Measurements from ENCODE around the gene DLGAP1. TPM values are rescaled to one million over a fixed set of nuclear protein-coding genes. Genes with fewer than 3 reads are reported as not detected.

Gene DLGAP1
- total RNA-seq, 1 experiment from 2014 or later: 0.39 TPM

DNA sequence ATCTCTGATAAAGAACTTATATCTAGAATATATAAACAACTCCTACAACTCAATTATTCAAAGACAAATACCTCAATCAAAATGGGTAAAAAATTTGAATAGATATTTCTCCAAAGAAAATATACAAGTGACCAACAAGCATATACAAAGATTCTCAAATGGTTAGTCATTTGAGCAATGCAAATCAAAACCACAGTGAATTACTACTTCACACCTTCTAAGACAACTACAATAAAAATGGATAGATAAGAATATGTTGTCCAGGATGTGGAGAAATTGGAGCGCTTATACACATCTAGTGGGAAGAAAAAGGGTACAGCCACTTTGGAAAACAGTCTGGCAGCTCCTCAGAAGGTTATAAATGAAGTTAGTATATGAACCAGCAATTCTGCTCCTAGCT is 672.2 kb downstream of the DLGAP1 start:
- ChIA-PET CTCF (interaction anchor here (3.5 kb wide), 1 partner anchor 11 kb away, joined by 25 read pairs; no protein-coding TSS in a partner anchor), RAD21 (ENCODE audit: low non-redundant PET in 1 of 2, low total read pairs in 2 of 2, uncharacterized antibody in 2 of 2, unreplicated experiment in 2 of 2) (no interaction called here), POLR2A (no interaction called here)
- Histone ChIP-seq H3K4me2 (ENCODE audit: low read length) (no peak overlapping the region), H3K4me1 (ENCODE audit: control insufficient read depth in 1 of 2, insufficient read depth in 2 of 2, low read length in 2 of 2) (no peaks in the 10 kb centered on the region), H2AFZ (ENCODE audit: low read depth, low read length, poor library complexity, severe bottlenecking) (no peak overlapping the region), H3K27me3 (ENCODE audit: insufficient read depth, low read length) (no peaks in the 10 kb centered on the region), H3K9me3 (ENCODE audit: control insufficient read depth in 1 of 2, insufficient read depth in 1 of 2, low read depth in 1 of 2, low read length in 2 of 2) (no peaks in the 10 kb centered on the region), H3K27ac (ENCODE audit: low read depth, low read length) (no peak overlapping the region), H3K79me2 (ENCODE audit: insufficient read depth, low read length) (no peaks in the 10 kb centered on the region), H3K36me3 (ENCODE audit: control insufficient read depth in 1 of 2, insufficient read depth in 2 of 2, low read length in 2 of 2) (no peaks in the 10 kb centered on the region), H3K9ac (ENCODE audit: low read length) (no peak overlapping the region), H3K9me2 (ENCODE audit: insufficient read depth) (no peaks in the 10 kb centered on the region), H4K20me1 (ENCODE audit: insufficient read depth) (no peaks in the 10 kb centered on the region), H3K4me3 (replicated peaks in 1 of 2; ENCODE audit: low read depth in 1 of 2, low read length in 2 of 2) (no peak overlapping the region)
- DNase-seq (ENCODE audit: low read depth, low spot score) (no peak), ATAC-seq (no peak)
- intact Hi-C loops (cut with micrococcal nuclease): no loop called here
- TF ChIP-seq POLR2A (IDR thresholded peaks at IDR 0.05; ENCODE audit: borderline replicate concordance, extremely low read depth, insufficient read depth, insufficient read length): no peak
- no peak for TF ChIP-seq EZH2phosphoT487 (IDR thresholded peaks at IDR 0.05; ENCODE audit: borderline replicate concordance)
- no peak for TF ChIP-seq EGR1 (IDR thresholded peaks at IDR 0.05; ENCODE audit: low read depth)
- TF ChIP-seq YY1 (IDR thresholded peaks at IDR 0.05; ENCODE audit: extremely low read depth, insufficient replicate concordance, low read depth, low read length): no peak
- TF ChIP-seq TCF7L2 (IDR thresholded peaks at IDR 0.05; ENCODE audit: borderline replicate concordance, extremely low read depth, insufficient read depth, insufficient read length): no peak
- TF ChIP-seq, protein P1, sequence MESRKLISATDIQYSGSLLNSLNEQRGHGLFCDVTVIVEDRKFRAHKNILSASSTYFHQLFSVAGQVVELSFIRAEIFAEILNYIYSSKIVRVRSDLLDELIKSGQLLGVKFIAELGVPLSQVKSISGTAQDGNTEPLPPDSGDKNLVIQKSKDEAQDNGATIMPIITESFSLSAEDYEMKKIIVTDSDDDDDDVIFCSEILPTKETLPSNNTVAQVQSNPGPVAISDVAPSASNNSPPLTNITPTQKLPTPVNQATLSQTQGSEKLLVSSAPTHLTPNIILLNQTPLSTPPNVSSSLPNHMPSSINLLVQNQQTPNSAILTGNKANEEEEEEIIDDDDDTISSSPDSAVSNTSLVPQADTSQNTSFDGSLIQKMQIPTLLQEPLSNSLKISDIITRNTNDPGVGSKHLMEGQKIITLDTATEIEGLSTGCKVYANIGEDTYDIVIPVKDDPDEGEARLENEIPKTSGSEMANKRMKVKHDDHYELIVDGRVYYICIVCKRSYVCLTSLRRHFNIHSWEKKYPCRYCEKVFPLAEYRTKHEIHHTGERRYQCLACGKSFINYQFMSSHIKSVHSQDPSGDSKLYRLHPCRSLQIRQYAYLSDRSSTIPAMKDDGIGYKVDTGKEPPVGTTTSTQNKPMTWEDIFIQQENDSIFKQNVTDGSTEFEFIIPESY (IDR thresholded peaks at IDR 0.05; ENCODE audit: extremely low read depth, insufficient replicate concordance, low read length): no peak
- TF ChIP-seq SRF (IDR thresholded peaks at IDR 0.05; ENCODE audit: low read depth): no peak
- TF ChIP-seq, protein P2, sequence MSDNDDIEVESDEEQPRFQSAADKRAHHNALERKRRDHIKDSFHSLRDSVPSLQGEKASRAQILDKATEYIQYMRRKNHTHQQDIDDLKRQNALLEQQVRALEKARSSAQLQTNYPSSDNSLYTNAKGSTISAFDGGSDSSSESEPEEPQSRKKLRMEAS (IDR thresholded peaks at IDR 0.05): no peak
- no peak for TF ChIP-seq ZNF274 (IDR thresholded peaks at IDR 0.05; ENCODE audit: low read depth, low read length)
- TF ChIP-seq POLR2AphosphoS5 (IDR thresholded peaks at IDR 0.05; ENCODE audit: low read depth, low read length): no peak
- TF ChIP-seq EZH2 (IDR thresholded peaks at IDR 0.05): no peak
- no peak for TF ChIP-seq JUND (IDR thresholded peaks at IDR 0.05)
- TF ChIP-seq FOSL1 (IDR thresholded peaks at IDR 0.05; ENCODE audit: low read depth): no peak
- no peak for TF ChIP-seq CBX3 (IDR thresholded peaks at IDR 0.05; ENCODE audit: low read depth)
- TF ChIP-seq RAD21 (IDR thresholded peaks at IDR 0.05; ENCODE audit: low read depth): no peak
- TF ChIP-seq, protein P3, sequence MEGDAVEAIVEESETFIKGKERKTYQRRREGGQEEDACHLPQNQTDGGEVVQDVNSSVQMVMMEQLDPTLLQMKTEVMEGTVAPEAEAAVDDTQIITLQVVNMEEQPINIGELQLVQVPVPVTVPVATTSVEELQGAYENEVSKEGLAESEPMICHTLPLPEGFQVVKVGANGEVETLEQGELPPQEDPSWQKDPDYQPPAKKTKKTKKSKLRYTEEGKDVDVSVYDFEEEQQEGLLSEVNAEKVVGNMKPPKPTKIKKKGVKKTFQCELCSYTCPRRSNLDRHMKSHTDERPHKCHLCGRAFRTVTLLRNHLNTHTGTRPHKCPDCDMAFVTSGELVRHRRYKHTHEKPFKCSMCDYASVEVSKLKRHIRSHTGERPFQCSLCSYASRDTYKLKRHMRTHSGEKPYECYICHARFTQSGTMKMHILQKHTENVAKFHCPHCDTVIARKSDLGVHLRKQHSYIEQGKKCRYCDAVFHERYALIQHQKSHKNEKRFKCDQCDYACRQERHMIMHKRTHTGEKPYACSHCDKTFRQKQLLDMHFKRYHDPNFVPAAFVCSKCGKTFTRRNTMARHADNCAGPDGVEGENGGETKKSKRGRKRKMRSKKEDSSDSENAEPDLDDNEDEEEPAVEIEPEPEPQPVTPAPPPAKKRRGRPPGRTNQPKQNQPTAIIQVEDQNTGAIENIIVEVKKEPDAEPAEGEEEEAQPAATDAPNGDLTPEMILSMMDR (IDR thresholded peaks at IDR 0.05 in 2 of 3, conservative IDR thresholded peaks at IDR 0.05 in 1 of 3; ENCODE audit: borderline replicate concordance in 1 of 3, insufficient read depth in 1 of 3, low read depth in 2 of 3, low read length in 2 of 3): no peak
- TF ChIP-seq, protein P4, sequence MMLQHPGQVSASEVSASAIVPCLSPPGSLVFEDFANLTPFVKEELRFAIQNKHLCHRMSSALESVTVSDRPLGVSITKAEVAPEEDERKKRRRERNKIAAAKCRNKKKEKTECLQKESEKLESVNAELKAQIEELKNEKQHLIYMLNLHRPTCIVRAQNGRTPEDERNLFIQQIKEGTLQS (IDR thresholded peaks at IDR 0.05): no peak
- no TSS peak for BruUV-seq (replicated peaks)

Data from HCT116 (cell line).